HG03280 (cell line): ENCODE results near the gene TP53RK.

ENCODE experiments used
- ATAC-seq: cut with Tn5 transposase; IDR thresholded peaks from one replicate; pipeline ENCODE4 v1.9.1; 2021; ENCODE audit warnings: mild to moderate bottlenecking, moderate library complexity; ENCODE audit not compliant: unreplicated experiment

The TP53RK gene

GRCh38 chr20:46689082-46689753, at the start of gene TP53RK:
Gene TP53RK (minus strand): TSS chr20:46689444. CDS start chr20:46689414, 30 bp downstream.
- ATAC-seq: peak; percentile 93

GRCh38 chr20:46735436-46735835, 46.2 kb upstream of the TP53RK start:
- no peak for ATAC-seq

GRCh38 chr20:46731770-46732169, 42.5 kb upstream of the TP53RK start:
- no peak for ATAC-seq

GRCh38 chr20:46725186-46726165, 36.2 kb upstream of the TP53RK start:
- ATAC-seq: no peak

- ATAC-seq: no peak
These were observed 35.2 kb upstream of the TP53RK start for GRCh38 chr20:46724343-46724959.

- ATAC-seq: no peak
These were observed 33.8 kb upstream of the TP53RK start for GRCh38 chr20:46723039-46723438.

- no peak for ATAC-seq
These were observed 33.2 kb upstream of the TP53RK start for GRCh38 chr20:46722450-46722849.

- ATAC-seq: no peak
These were observed 32.2 kb upstream of the TP53RK start for GRCh38 chr20:46721476-46721875.

GRCh38 chr20:46720776-46721425, 31.7 kb upstream of the TP53RK start:
- no peak for ATAC-seq

GRCh38 chr20:46720019-46720418, 30.8 kb upstream of the TP53RK start:
- no peak for ATAC-seq

- ATAC-seq: no peak
These were observed 28.7 kb upstream of the TP53RK start for GRCh38 chr20:46717818-46718541.

GRCh38 chr20:46715292-46715756, 26.1 kb upstream of the TP53RK start:
- no peak for ATAC-seq

GRCh38 chr20:46713957-46714834, 25.0 kb upstream of the TP53RK start:
- no peak for ATAC-seq

GRCh38 chr20:46712056-46712636, 22.9 kb upstream of the TP53RK start:
- ATAC-seq: no peak

- ATAC-seq: no peak
These were observed 21.1 kb upstream of the TP53RK start for GRCh38 chr20:46710153-46710913.

GRCh38 chr20:46709459-46710152, 20.4 kb upstream of the TP53RK start, which contains the start of gene SLC2A10:
Gene SLC2A10 (plus strand): TSS chr20:46709649. CDS start chr20:46709737, 88 bp downstream.
- no peak for ATAC-seq

- ATAC-seq: no peak
These were observed 19.8 kb upstream of the TP53RK start for GRCh38 chr20:46709055-46709458.
